WTC11 (cell line): ENCODE measurements around the gene RASSF8.

Experiments
- ARID4B ChIP-seq: sonication (generic); formaldehyde crosslinking; IDR thresholded peaks from 2 replicates; pipeline ENCODE4 v1.8.0; 2023; ENCODE audit warnings: missing genetic modification reagents, mild to moderate bottlenecking, borderline replicate concordance
- CTCF ChIP-seq: fragments of 200-600 bp; IDR thresholded peaks from 2 replicates; pipeline ENCODE4 v1.8.0; 2022; ENCODE audit warnings: antibody characterized with exemption
- IRF1 ChIP-seq: sonication (generic); formaldehyde crosslinking; IDR thresholded peaks from 2 replicates; pipeline ENCODE4 v1.8.0; 2023; ENCODE audit warnings: missing genetic modification reagents
- ZBTB43 ChIP-seq: sonication (generic); formaldehyde crosslinking; IDR thresholded peaks from 2 replicates; pipeline ENCODE4 v1.8.1; 2023; ENCODE audit warnings: mild to moderate bottlenecking, missing genetic modification reagents
- ZMAT4 ChIP-seq: fragments of 250-450 bp; sonication (Bioruptor Pico); IDR thresholded peaks from 2 replicates; pipeline ENCODE4 v1.9.0; 2021; ENCODE audit warnings: mild to moderate bottlenecking
- ZNF121 ChIP-seq: sonication (generic); formaldehyde crosslinking; IDR thresholded peaks from 2 replicates; pipeline ENCODE4 v1.8.0; 2023; ENCODE audit warnings: missing genetic modification reagents
- ZNF138 ChIP-seq: sonication (generic); formaldehyde crosslinking; conservative IDR thresholded peaks from 2 replicates; pipeline ENCODE4 v1.8.1; 2022; ENCODE audit warnings: mild to moderate bottlenecking, moderate library complexity, missing genetic modification reagents

- TF ChIP-seq ZMAT4 (CRISPR knock-in tag) (no peak), ZNF138 (CRISPR knock-in tag) (no peak), CTCF (no peak), IRF1 (CRISPR knock-in tag) (no peak), ZNF121 (CRISPR knock-in tag) (no peak), ZBTB43 (CRISPR knock-in tag) (no peak), ARID4B (CRISPR knock-in tag) (no peak)
Observed at GRCh38 chr12:26021534-26021933, 63.1 kb downstream of the RASSF8 start.
